Left lung (tissue), 10 donors: Measurements from ENCODE around the gene NANOG. TPM values are rescaled to one million over a fixed set of nuclear protein-coding genes. Genes with fewer than 3 reads are reported as not detected.
"Not testable (repeated sequence)": the region's sequence is repeated elsewhere in the genome, so short reads cannot be mapped to it uniquely, and the experiment has no call there.

Experiments used
- ATAC-seq: fragments of 200-7000 bp; cut with Tn5 transposase; one replicate; pipeline ENCODE4 v1.9.1; 2020; ENCODE audit warnings: moderate library complexity
- DNase-seq, 4 donors: peaks; one replicate each; pipeline ENCODE4 v3.0.0-alpha.2; 2013 to 2020
- H3K27ac ChIP-seq, 2 donors: fragments of 200-600 bp; sonication (generic) in 1 of 2; one replicate each; pipeline versions ENCODE4 v1.5.0 to v1.8.0; 2020 to 2021
- H3K27me3 ChIP-seq, 2 donors: fragments of 200-600 bp; sonication (generic) in 1 of 2; one replicate each; pipeline versions ENCODE4 v1.5.0 to v1.8.0; 2020 to 2021
- H3K36me3 ChIP-seq, 2 donors: fragments of 200-600 bp; sonication (generic) in 1 of 2; one replicate each; pipeline versions ENCODE4 v1.5.0 to v1.8.0; 2020 to 2021
- H3K4me1 ChIP-seq, 2 donors: fragments of 200-600 bp; one replicate each; pipeline ENCODE4 v1.8.0; 2021
- H3K4me3 ChIP-seq, 2 donors: fragments of 200-600 bp; sonication (generic) in 1 of 2; one replicate each; pipeline versions ENCODE4 v1.5.0 to v1.8.0; 2020 to 2021; ENCODE audit warnings: mild to moderate bottlenecking in 1 of 2
- H3K9me3 ChIP-seq, 2 donors: fragments of 200-600 bp; sonication (generic) in 1 of 2; one replicate each; pipeline versions ENCODE4 v1.5.0 to v1.8.0; 2020 to 2021
- intact Hi-C, 2 donors: fragments of 100-400 bp; cut with DNase I; formaldehyde crosslinking; loops; one replicate each; pipeline versions ENCODE4 v1.11.2 to v1.14.2; 2022
- polyA plus RNA-seq, 6 donors: library from polyadenylated mRNA; unstranded; fragments of 120-200 nt; gene quantifications; one replicate each; pipeline ENCODE4 v1.2.1, GENCODE V29; 2013; ENCODE audit not compliant: insufficient read length in 6 of 6
- total RNA-seq, 2 donors: library from RNA; stranded (reverse); fragmentation: NEBNext Ultra II Directional; extraction: Animal tissue kit (Norgen Biotek cat#: 25700); gene quantifications; one replicate each; pipeline ENCODE4 v1.2.1, GENCODE V29; 2021
- TF ChIP-seq, protein P1 (sequence below), 2 donors: fragments of 200-600 bp; sonication (generic) in 1 of 2; IDR thresholded peaks; one replicate each; pipeline versions ENCODE4 v1.5.0 to v1.8.0; 2021; ENCODE audit warnings: antibody characterized with exemption in 2 of 2
- donor health status: DM: no; HTN: yes; CAD: no.
- donor health status: DM: no; HTN: no; CAD: no.

NANOG gene
- total and polyA plus RNA-seq, 8 donors = 0.06 to 0.39 (median 0.20) TPM

DNA sequence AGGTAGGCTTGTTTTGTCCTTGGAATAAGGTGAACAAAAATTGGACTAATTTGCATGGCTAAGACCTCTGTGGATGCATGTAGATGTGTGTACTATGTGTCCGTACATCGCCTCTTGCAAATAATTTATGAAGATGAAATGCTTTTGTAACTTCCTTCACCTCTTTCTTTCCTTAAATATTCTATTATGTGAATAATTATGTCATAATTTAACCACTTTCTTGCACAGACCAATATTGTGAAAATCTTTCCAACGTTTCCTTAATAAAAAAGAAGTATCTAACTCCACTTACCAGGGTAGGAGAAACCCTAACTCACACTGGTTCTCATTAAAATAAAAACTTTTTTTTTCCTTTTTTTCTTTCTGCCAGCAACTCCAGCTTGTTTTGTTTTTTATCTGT, 4.0 kb downstream of the NANOG start:
- Histone ChIP-seq H3K4me3 (no peak overlapping the region), H3K27ac (no peak overlapping the region), H3K27me3 (peaks cover 0 to 24% of the 10 kb centered on the region in 2 donors), H3K4me1 (peaks cover 0 to 1% of the 10 kb centered on the region in 2 donors), H3K36me3 (no peaks in the 10 kb centered on the region), H3K9me3 (no peaks in the 10 kb centered on the region)
- DNase-seq (no peak), ATAC-seq (no peak)
- intact Hi-C loops = no loop called here
- TF ChIP-seq, protein P1, sequence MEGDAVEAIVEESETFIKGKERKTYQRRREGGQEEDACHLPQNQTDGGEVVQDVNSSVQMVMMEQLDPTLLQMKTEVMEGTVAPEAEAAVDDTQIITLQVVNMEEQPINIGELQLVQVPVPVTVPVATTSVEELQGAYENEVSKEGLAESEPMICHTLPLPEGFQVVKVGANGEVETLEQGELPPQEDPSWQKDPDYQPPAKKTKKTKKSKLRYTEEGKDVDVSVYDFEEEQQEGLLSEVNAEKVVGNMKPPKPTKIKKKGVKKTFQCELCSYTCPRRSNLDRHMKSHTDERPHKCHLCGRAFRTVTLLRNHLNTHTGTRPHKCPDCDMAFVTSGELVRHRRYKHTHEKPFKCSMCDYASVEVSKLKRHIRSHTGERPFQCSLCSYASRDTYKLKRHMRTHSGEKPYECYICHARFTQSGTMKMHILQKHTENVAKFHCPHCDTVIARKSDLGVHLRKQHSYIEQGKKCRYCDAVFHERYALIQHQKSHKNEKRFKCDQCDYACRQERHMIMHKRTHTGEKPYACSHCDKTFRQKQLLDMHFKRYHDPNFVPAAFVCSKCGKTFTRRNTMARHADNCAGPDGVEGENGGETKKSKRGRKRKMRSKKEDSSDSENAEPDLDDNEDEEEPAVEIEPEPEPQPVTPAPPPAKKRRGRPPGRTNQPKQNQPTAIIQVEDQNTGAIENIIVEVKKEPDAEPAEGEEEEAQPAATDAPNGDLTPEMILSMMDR (IDR thresholded peaks at IDR 0.05) = no peak

- H3K4me3 ChIP-seq, H3K27ac ChIP-seq, H3K27me3 ChIP-seq, H3K36me3 ChIP-seq, H3K4me1 ChIP-seq, DNase-seq, intact Hi-C loops, H3K9me3 ChIP-seq: not testable (repeated sequence)
- peak; percentile 58 for ATAC-seq
Measured at GRCh38 chr12:7797269-7797668, 8.1 kb downstream of the NANOG start.

- intact Hi-C loops = no loop called here
- ATAC-seq (peak; percentile 88), DNase-seq (no peak)
- Histone ChIP-seq H3K27me3 (peaks cover 0 to 4% of the 10 kb centered on the region in 2 donors), H3K9me3 (no peaks in the 10 kb centered on the region), H3K36me3 (no peaks in the 10 kb centered on the region), H3K27ac (no peak overlapping the region), H3K4me3 (no peak overlapping the region), H3K4me1 (no peaks in the 10 kb centered on the region)
- TF ChIP-seq, protein P1 (IDR thresholded peaks at IDR 0.05) = no peak
Measured at GRCh38 chr12:7797698-7798398, 8.6 kb downstream of the NANOG start.

GRCh38 chr12:7798750-7799308, 9.6 kb downstream of the NANOG start:
- not testable (repeated sequence) for H3K27me3 ChIP-seq, H3K4me1 ChIP-seq
- ATAC-seq = peak; percentile 64

GRCh38 chr12:7801460-7801859, 12.3 kb downstream of the NANOG start:
- ATAC-seq = no peak
- H3K4me1 ChIP-seq = no peaks in the 10 kb centered on the region
- no peaks in the 10 kb centered on the region for H3K27me3 ChIP-seq
- DNase-seq = no peak
- H3K27ac ChIP-seq = no peak overlapping the region
- no peaks in the 10 kb centered on the region for H3K36me3 ChIP-seq
- TF ChIP-seq, protein P1 (IDR thresholded peaks at IDR 0.05) = no peak
- intact Hi-C loops = no loop called here
- H3K9me3 ChIP-seq = no peaks in the 10 kb centered on the region
- H3K4me3 ChIP-seq = no peak overlapping the region

More at GRCh38 chr12:7798750-7799308, 9.6 kb downstream of the NANOG start:
- H3K4me3 ChIP-seq, DNase-seq, intact Hi-C loops, H3K27ac ChIP-seq, H3K9me3 ChIP-seq, H3K36me3 ChIP-seq: not testable (repeated sequence)

GRCh38 chr12:7806319-7806718, 17.1 kb downstream of the NANOG start:
- H3K36me3 ChIP-seq, H3K9me3 ChIP-seq, H3K4me3 ChIP-seq, H3K27me3 ChIP-seq, ATAC-seq, DNase-seq, H3K4me1 ChIP-seq, H3K27ac ChIP-seq: not testable (repeated sequence)
- intact Hi-C loops = loop anchor here in 1 of 2 donors (5.0 kb wide), 1 partner anchor 129 kb away; no protein-coding TSS in a partner anchor
